Heart left ventricle (tissue), 13 donors: Measurements from ENCODE around the gene AACS.

Experiments
- POLR2A ChIP-seq, 2 donors: fragments of 450-650 bp; IDR thresholded peaks; one replicate each; pipeline ENCODE4 v1.6.1; 2017; ENCODE audit warnings: antibody characterized with exemption in 2 of 2, mild to moderate bottlenecking in 2 of 2, moderate library complexity in 2 of 2
- TF ChIP-seq, protein P1 (sequence below), 12 donors: fragments of 200-600 bp; sonication (generic) in 4 of 12; IDR thresholded peaks; one replicate each; pipeline versions ENCODE4 v1.5.0 to v1.8.0; 2018 to 2022; ENCODE audit warnings: antibody characterized with exemption in 12 of 12, mild to moderate bottlenecking in 5 of 12
- donor health status: ischemic (EF 13 %, LVEDD 7.1; RV severe dilation, severe dysfunction).
- donor health status: DM: no; HTN: yes; CAD: no.
- donor health status: DM: no; HTN: no; CAD: no.
- donor health status: ischemic (EF 25% LVEDD 6.9; RV normal size, moderate dysfunction).
- donor health status: ischemic (EF 25% LVEDD 5.7; RV mildly dilated, moderate dysfunction).
- donor health status: ischemic (EF 35%, LVEDD 5.7; RV mildly dilated, moderate dysfunction).
- donor health status: nonischemic (EF 11% LVEDD 7.7; RV severe dilation, severe dysfunction).
- donor health status: DM: yes; HTN: yes; CAD: no.
- donor health status: PGD.
- donor health status: ischemic (EF 29% LVEDD 5.4; RV normal size, mild dysfunction).
- donor health status: nonischemic (EF 23%, LVEDD 6.1; RV moderate dilation, normal function).

DNA sequence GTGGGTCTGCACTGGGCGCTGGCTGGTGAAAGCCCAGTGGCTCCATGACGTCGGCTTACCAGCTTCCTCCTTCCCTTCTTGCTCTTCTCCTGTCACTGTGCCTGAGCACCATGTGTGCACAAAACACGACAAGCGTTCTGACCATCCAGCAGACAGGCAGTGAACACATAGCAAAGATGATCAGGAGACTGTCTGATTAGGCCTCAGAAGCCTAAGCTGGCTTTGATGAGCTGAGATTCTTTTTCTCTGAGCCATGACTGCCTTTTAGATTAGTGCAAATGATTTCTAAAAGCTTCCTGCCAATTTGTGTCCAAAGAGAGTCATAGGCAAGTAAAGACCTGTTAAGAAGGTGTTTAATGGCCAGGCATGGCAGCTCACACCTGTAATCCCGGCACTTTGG, 83.1 kb downstream of the AACS start:
- TF ChIP-seq POLR2A (IDR thresholded peaks at IDR 0.05) = no peak
- TF ChIP-seq, protein P1, sequence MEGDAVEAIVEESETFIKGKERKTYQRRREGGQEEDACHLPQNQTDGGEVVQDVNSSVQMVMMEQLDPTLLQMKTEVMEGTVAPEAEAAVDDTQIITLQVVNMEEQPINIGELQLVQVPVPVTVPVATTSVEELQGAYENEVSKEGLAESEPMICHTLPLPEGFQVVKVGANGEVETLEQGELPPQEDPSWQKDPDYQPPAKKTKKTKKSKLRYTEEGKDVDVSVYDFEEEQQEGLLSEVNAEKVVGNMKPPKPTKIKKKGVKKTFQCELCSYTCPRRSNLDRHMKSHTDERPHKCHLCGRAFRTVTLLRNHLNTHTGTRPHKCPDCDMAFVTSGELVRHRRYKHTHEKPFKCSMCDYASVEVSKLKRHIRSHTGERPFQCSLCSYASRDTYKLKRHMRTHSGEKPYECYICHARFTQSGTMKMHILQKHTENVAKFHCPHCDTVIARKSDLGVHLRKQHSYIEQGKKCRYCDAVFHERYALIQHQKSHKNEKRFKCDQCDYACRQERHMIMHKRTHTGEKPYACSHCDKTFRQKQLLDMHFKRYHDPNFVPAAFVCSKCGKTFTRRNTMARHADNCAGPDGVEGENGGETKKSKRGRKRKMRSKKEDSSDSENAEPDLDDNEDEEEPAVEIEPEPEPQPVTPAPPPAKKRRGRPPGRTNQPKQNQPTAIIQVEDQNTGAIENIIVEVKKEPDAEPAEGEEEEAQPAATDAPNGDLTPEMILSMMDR (IDR thresholded peaks at IDR 0.05) = no peak
